HG03469 (cell line): Measurements from ENCODE around the gene UBE2K.
"Not testable (repeated sequence)": the region's sequence is repeated elsewhere in the genome, so short reads cannot be mapped to it uniquely, and the experiment has no call there.

Experiments used
- ATAC-seq: cut with Tn5 transposase; IDR thresholded peaks from one replicate; pipeline ENCODE4 v1.9.1; 2021; ENCODE audit warnings: mild to moderate bottlenecking, moderate library complexity, moderate number of reproducible peaks; ENCODE audit not compliant: unreplicated experiment

Gene UBE2K

DNA sequence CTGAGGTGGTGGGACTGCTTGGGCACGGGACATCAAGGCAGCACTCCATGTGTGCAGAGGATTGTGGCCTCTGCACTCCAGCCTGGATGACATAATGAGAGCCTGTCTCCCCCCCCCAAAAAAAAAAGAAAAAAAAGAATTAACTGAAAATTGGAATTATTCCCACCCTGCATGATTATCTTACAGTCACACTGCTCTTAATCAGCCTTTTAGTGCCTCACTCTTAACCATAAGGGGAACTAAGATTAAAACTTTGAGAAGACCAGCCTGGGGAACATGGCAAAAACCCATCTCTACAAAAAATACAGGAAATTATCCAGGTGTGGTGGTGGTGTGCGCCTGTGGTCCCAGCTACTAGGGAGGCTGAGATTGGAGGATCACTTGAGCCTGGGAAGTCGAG is 94.6 kb downstream of the UBE2K start:
- no peak for ATAC-seq

DNA sequence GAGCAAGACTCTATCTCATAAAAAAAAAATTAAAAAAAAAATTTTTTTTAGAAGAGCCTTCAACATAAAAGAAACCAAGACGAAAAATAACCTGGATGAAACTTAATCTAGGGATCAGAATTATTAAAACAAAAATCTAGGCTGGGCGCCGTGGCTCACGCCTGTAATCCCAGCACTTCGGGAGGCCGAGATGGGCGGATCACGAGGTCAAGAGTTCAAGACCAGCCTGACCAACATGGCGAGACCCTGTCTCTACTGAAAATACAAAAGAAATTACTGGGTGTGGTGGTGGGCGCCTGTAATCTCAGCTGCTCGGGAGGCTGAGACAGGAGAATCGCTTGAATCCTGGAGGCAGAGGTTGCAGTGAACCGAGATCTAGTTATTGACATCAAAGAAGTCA is 95.0 kb downstream of the UBE2K start:
- not testable (repeated sequence) for ATAC-seq

GRCh38 chr4:39802005-39802404 is 104.1 kb downstream of the UBE2K start:
- no peak for ATAC-seq

- no peak for ATAC-seq
These were observed 110.4 kb downstream of the UBE2K start for GRCh38 chr4:39808231-39808749.

DNA sequence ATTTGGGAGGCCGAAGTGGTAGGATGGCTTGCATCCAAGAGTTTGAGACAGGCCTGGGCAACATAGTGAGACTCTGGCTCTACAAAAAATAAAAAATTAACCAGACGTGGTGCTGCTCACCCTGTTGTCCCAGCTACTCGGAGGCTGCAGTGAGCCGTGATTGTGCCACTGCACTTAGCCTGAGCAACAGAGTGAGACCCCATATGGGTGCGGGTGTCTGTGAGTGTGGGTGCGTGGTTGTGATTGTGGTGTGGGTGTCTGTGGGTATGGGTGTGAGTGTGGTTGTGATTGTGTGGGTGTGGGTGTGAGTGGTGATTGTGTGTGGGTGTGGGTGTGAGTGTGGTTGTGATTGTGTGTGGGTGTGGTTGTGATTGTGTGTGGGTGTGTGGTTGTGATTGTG is 114.6 kb downstream of the UBE2K start:
- ATAC-seq, result no peak

DNA sequence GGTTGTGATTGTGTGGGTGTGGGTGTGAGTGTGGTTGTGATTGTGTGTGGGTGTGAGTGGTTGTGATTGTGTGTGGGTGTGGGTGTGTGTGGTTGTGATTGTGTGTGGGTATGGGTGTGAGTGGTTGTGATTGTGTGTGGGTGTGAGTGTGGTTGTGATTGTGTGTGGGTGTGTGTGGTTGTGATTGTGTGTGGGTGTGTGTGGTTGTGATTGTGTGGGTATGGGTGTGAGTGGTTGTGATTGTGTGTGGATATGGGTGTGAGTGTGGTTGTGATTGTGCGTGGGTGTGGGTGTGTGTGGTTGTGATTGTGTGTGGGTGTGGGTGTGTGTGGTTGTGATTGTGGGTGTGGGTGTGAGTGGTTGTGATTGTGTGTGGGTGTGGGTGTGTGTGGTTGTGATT is 115.1 kb downstream of the UBE2K start:
- not testable (repeated sequence) for ATAC-seq

- not testable (repeated sequence) for ATAC-seq
These were observed 115.8 kb downstream of the UBE2K start for GRCh38 chr4:39813761-39814160.

GRCh38 chr4:39814403-39815185 is 116.7 kb downstream of the UBE2K start:
- no peak for ATAC-seq

GRCh38 chr4:39818646-39819045 is 120.7 kb downstream of the UBE2K start:
- no peak for ATAC-seq

DNA sequence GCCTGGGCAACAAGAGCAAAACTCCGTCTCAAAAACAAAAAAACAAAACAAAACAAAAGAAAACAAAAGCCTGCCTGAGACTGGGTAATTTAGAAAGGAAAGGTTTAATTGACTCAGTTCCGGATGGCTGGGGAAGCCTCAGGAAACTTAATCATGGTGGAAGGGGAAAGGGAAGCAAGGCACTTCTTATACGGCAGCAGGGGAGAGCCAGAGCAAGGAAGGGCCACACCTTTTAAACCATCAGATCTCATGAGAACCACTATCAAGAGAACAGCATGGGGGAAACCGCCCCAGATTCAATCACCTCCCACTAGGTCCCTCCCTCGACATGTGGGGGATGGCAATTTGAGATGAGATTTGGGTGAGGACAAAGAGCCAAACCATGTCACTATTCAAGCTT is 122.2 kb downstream of the UBE2K start:
- ATAC-seq, result no peak

DNA sequence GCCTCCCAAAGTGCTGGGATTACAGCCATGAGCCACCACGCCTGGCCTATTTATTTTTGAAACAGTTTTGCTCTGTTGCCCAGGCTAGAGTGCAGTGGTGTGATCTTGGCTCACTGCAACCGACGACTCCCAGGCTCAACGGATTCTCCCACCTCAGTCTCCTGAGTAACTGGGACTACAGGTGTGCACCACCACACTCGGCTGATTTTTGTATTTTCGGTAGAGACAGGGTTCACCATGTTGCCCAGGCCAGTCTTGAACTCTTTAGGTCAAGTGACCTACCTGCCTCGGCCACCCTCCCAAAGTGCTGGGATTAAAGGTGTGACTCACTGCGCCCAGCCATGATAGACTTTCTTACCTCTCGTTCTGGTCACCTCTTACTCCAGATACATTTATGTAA is 124.0 kb downstream of the UBE2K start:
- no peak for ATAC-seq

DNA sequence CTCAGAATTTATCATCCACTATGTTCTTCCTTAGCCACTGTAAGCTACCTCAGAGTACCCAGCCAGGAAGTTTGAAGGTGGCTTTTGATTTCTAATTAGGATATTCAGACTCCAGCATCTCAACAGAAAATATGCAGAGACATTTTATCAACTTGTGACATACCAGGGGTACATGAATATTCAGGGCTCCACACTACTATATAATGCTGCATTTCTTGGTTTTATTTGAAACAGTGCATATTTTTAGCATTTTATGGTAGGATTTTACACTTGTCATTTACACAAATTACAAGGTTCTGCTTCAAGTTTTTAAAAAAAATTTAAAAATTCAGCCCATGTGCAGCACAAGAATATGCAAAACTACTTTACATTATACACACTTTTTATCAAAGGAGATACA is 124.7 kb downstream of the UBE2K start:
- no peak for ATAC-seq

DNA sequence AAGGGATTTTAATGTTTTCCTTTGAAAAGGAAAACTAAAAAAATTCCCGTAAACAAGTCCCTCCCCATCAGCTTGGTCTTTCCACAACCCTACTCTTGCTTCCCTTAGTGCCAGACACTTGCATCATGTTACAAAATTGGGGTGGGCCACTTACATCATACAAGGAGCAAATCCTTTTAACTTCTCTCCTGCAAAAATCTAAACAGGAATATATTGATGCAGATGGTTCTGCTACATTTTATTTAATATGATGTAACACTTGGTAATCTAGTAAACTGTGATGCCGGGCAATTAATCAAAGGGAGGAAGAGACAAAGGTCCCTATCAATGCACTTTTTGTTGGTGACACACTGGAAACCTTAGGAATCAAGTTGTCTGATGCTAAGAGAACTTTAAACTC is 125.3 kb downstream of the UBE2K start:
- no peak for ATAC-seq

GRCh38 chr4:39825090-39825489 is 127.2 kb downstream of the UBE2K start:
- ATAC-seq, result no peak

GRCh38 chr4:39825741-39826231 is 127.8 kb downstream of the UBE2K start:
- ATAC-seq, result no peak
